Measurements from ENCODE around the gene LBX2.
A peak's percentile ranks its signal among the peaks of the same experiment; 100 is the strongest.

LBX2 gene

GRCh38 chr2:74529357-74530238 is 30.2 kb upstream of the LBX2 start, which contains the start of the genes AUP1 and HTRA2:
Gene AUP1 (minus strand): TSS chr2:74529706. CDS start chr2:74529629, 77 bp downstream.
Gene HTRA2 (plus strand): TSS chr2:74529933. CDS start chr2:74530007, 74 bp downstream.
- H3K4me3 Mint-ChIP-seq, result peak within 1 kb of the TSS; percentile 84 to 99
- H3K9me3 Mint-ChIP-seq, result peaks cover 0 to 7% of the 10 kb centered on the region in 2 donors
- DNase-seq, result peak; percentile 87 to 93
- peak within 1 kb of the TSS; percentile 92 to 99 for H3K27ac Mint-ChIP-seq
- peak; percentile 83 for ATAC-seq
- H3K4me1 Mint-ChIP-seq, result peaks cover 53% of the 10 kb centered on the region
- no peaks in the 10 kb centered on the region for H3K27me3 Mint-ChIP-seq

- no peaks in the 10 kb centered on the region for H3K27me3 Mint-ChIP-seq
- H3K4me1 Mint-ChIP-seq, result peaks cover 53% of the 10 kb centered on the region
- peak overlapping the region; percentile 92 to 99 for H3K27ac Mint-ChIP-seq
- ATAC-seq (peak; percentile 11), DNase-seq (peak in 1 of 2 donors; percentile 50)
- peaks cover 0 to 7% of the 10 kb centered on the region in 2 donors for H3K9me3 Mint-ChIP-seq
- H3K4me3 Mint-ChIP-seq, result peak overlapping the region; percentile 84 to 99
These were observed 29.4 kb upstream of the LBX2 start for GRCh38 chr2:74528600-74529356.

DNA sequence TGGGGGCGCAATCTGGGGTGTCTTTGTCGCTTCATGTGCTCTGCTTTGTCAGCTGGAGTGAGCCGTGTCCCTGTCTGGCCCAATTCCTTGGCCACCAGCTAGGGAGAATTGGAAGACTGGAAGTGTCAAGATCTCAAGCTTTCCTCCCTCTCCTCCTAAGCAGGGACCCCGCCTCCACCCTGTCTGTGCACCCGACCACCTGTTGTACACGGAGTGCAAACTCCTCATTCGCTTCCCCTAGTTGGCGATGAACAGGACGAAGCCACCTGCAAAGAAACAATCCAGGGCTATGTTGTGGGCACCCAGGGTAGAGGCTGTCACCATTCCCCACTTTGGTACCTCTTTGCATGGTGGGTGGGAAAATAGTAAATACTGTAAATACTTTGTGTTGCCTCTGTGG is 28.3 kb upstream of the LBX2 start:
- H3K4me1 Mint-ChIP-seq, result peaks cover 53% of the 10 kb centered on the region
- no peak for ATAC-seq
- no peaks in the 10 kb centered on the region for H3K27me3 Mint-ChIP-seq
- H3K4me3 Mint-ChIP-seq, result peak overlapping the region; percentile 84 to 99
- H3K9me3 Mint-ChIP-seq, result peaks cover 0 to 7% of the 10 kb centered on the region in 2 donors
- H3K27ac Mint-ChIP-seq, result no peak overlapping the region
- DNase-seq, result no peak

DNA sequence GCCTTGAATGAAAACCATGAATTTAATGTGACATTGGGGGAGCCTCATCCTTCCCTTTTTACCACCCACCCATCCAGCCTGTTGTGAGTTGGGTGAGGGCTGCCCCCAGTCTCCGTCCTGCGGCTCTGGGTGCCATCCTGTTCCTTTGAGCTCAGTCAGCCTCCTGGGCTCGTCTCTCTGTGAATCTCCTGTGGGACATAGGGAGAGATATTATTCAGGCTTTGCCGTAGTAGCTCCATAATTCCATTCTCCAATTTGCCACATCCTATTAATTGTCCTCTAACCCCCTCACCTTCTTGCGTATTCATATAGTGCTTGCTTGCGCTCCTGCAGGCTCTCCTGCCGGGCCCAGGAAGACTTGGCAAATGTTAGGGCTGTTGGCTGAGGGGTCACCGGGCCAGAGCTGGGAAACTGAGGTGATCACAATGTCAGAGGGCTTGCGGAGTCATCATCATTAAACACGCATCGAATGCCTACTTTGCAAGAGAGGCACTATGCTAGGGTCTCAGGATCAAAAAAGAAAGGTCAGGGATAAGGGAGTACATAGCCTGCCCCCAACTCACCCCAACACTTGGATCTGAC is 27.3 kb upstream of the LBX2 start:
- DNase-seq (no peak), ATAC-seq (no peak)
- Mint-ChIP-seq H3K4me3 (no peak overlapping the region), H3K4me1 (peaks cover 43% of the 10 kb centered on the region), H3K27me3 (no peaks in the 10 kb centered on the region), H3K27ac (peak overlapping the region in 1 of 2 donors; percentile 72), H3K9me3 (peaks cover 0 to 7% of the 10 kb centered on the region in 2 donors)

DNA sequence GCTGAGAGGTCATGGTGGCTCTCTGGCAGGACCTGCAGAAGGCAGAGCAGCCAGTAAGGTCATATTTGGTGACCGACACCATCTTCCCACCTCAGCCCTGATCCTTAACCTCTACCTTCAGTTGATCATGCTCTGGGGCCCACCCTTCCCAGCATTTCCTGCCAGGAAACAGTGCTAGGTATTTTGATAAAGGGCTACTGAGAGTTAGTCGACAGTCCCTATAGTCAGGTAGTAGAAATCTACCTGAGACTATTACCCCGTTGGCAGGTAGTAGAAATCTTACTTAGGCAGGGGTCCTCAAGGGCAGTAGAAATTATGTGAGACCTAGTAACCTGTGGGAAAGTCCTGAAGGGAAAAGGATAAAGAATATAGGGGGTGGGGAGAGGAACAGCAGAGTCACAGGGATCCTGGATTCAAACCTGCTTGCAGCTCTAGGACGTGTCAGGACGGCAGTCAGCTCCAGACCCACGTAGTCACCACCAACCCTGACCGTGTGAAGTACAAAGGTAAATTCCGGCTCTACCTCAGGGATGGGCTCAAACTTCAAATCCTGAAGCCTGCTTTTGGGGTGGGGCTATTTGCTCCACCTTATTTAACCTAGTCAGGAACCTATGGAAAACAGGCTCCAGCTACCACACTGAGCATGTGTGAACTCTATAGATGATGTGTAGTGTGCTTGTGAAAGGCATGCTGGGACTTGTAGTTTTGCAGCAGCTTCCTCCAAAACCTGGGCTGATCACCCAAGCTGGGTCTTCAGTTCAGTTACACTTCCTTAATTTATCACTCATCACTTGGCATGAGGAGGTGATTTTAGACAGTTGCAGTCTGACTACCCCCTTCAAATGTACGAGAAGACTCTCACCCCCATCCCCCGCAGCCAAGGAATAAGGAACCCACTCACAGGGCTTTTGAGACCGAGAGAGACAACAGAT is 26.6 kb upstream of the LBX2 start, which contains the start of gene DQX1:
DQX1 (minus strand) TSS at position 515 of the 932 bp plus-strand sequence; CDS start at position 13, 502 bp downstream.
- H3K27ac Mint-ChIP-seq, result peak within 1 kb of the TSS in 1 of 2 donors; percentile 72
- H3K4me1 Mint-ChIP-seq, result peaks cover 36% of the 10 kb centered on the region
- peaks cover 0 to 7% of the 10 kb centered on the region in 2 donors for H3K9me3 Mint-ChIP-seq
- DNase-seq (no peak), ATAC-seq (no peak)
- no peaks in the 10 kb centered on the region for H3K27me3 Mint-ChIP-seq
- no peak within 1 kb of the TSS for H3K4me3 Mint-ChIP-seq

DNA sequence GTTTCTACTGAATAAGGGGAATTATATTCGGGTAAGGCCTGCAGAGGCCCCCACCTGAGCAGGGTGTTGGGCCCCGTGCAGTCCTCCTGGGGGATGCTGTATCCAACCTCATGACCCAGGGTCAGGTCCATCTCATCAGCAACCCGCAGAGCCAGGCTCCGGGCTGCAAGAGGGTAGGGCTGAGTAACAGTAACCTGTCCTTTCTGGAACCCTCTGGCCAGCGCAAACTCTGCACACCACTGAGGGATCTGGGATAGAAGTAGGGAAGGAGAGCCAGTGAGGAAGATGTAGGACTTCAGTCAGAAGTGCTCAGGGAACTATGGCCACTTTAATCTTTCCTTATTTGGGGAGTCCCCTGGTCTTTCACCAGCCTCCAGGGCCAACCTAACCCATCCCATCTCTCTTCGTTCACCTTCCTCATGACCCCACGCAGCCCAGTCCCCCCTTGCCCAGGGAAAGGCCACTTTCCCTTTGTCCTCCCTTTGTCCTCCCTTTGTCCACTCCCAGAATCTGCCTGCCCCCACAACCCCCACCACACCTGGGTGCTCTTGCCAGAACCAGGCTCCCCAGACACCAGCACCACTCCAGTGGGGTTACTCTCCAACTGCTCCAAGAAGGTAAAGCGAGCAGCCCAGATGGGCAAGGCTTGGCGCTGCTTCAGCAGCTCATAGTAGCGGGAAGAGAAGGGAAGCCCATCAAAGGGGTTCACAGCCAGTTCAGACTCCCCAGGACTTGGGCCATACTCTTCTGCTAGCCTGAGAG is 25.7 kb upstream of the LBX2 start:
- H3K27me3 Mint-ChIP-seq, result peaks cover 5% of the 10 kb centered on the region

DNA sequence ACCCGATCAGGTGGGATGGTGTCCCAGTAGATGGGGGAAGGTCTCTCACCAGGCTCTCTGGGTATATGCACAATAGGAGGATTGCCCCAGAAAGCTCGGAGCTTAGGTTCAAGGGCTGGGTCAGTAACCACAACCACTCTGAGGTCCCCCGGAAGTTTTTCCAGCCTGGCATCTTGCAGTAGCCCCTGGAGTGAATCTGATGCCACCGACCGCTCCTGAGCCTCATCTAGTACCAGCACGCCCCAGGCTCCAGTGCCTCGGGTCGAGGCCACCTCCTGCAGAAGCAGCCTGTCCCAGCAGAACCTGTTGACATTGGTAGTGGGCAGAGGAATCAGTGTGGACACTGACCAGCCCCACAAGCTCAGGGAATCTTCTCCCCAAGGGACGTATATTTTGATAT is 24.6 kb upstream of the LBX2 start:
- ATAC-seq (no peak), DNase-seq (no peak)
- H3K9me3 Mint-ChIP-seq, result peaks cover 0 to 7% of the 10 kb centered on the region in 2 donors
- H3K27ac Mint-ChIP-seq, result no peak overlapping the region
- H3K27me3 Mint-ChIP-seq, result peaks cover 16% of the 10 kb centered on the region
- H3K4me3 Mint-ChIP-seq, result no peak overlapping the region
- peaks cover 30% of the 10 kb centered on the region for H3K4me1 Mint-ChIP-seq

More for the DNA sequence above, 25.7 kb upstream of the LBX2 start:
- Mint-ChIP-seq H3K27ac (no peak overlapping the region), H3K4me3 (no peak overlapping the region), H3K9me3 (peaks cover 0 to 7% of the 10 kb centered on the region in 2 donors), H3K4me1 (peaks cover 31% of the 10 kb centered on the region)
- ATAC-seq (no peak), DNase-seq (no peak)

GRCh38 chr2:74522516-74522915 is 23.1 kb upstream of the LBX2 start:
- Mint-ChIP-seq H3K4me1 (peaks cover 15% of the 10 kb centered on the region), H3K27me3 (peaks cover 31% of the 10 kb centered on the region), H3K4me3 (no peak overlapping the region), H3K27ac (no peak overlapping the region), H3K9me3 (peaks cover 0 to 7% of the 10 kb centered on the region in 2 donors)
- no peak for DNase-seq
- no peak for ATAC-seq

- Mint-ChIP-seq H3K4me3 (peak overlapping the region; percentile 81 to 87), H3K27ac (no peak overlapping the region)
These were observed 17.2 kb upstream of the LBX2 start for GRCh38 chr2:74516650-74517049.

GRCh38 chr2:74515981-74516633 is 16.7 kb upstream of the LBX2 start:
- DNase-seq, result peak; percentile 77 to 84
- peak overlapping the region; percentile 81 to 87 for H3K4me3 Mint-ChIP-seq
- H3K27ac Mint-ChIP-seq, result peak overlapping the region in 1 of 2 donors; percentile 79
- peaks cover 90% of the 10 kb centered on the region for H3K27me3 Mint-ChIP-seq
- H3K4me1 Mint-ChIP-seq, result peaks cover 20% of the 10 kb centered on the region
- ATAC-seq, result peak; percentile 81
- no peaks in the 10 kb centered on the region for H3K9me3 Mint-ChIP-seq

More at GRCh38 chr2:74516650-74517049, 17.2 kb upstream of the LBX2 start:
- no peak for DNase-seq
- Mint-ChIP-seq H3K4me1 (peaks cover 19% of the 10 kb centered on the region), H3K9me3 (no peaks in the 10 kb centered on the region), H3K27me3 (peaks cover 85% of the 10 kb centered on the region)
- no peak for ATAC-seq

- Mint-ChIP-seq H3K27ac (no peak overlapping the region), H3K4me3 (peak overlapping the region; percentile 81 to 85), H3K9me3 (no peaks in the 10 kb centered on the region), H3K27me3 (peaks cover 95% of the 10 kb centered on the region), H3K4me1 (peaks cover 26% of the 10 kb centered on the region)
- ATAC-seq, result peak; percentile 21
- DNase-seq, result no peak
These were observed 16.0 kb upstream of the LBX2 start for GRCh38 chr2:74515271-74515980.

DNA sequence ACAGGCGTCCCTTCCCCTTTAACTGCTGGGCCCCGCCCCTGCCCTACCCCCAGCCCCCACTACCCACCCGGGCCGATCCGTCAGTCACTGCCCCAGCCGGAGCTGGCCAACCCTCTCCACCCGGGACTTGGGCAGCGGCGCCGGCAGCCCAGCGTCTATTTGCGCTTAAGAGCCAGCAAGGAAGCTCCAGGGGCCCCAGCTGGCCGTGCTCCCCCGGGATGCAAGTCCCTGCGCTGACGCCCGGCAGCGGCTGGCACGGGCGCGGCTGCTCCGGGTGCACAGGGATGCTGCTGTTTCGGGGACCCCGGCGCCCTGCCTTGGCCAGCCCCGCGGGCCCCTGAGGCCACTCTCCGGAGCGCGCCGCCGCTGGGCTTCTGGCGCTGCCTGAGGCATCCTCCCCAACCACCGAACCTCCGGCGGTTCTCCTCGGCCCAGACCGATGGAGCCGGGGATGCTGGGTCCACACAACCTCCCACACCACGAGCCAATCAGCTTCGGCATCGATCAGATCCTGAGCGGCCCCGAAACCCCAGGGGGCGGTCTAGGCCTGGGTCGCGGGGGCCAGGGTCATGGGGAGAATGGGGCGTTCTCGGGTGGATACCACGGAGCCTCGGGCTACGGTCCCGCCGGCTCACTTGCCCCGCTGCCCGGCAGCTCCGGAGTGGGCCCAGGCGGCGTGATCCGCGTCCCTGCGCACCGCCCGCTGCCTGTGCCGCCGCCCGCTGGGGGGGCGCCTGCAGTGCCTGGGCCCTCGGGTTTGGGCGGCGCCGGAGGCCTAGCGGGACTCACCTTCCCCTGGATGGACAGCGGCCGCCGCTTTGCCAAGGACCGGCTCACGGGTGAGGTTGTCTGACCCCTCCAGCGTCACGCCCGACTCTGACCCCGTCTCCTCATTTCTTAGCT is 15.2 kb upstream of the LBX2 start, which contains the start of gene TLX2:
TLX2 (plus strand) TSS at position 83 of the 903 bp plus-strand sequence; CDS start at position 440, 357 bp downstream.
- H3K27me3 Mint-ChIP-seq, result peaks cover 95% of the 10 kb centered on the region
- ATAC-seq (peak; percentile 26), DNase-seq (no peak)
- no peaks in the 10 kb centered on the region for H3K9me3 Mint-ChIP-seq
- no peak within 1 kb of the TSS for H3K27ac Mint-ChIP-seq
- peaks cover 28% of the 10 kb centered on the region for H3K4me1 Mint-ChIP-seq
- peak within 1 kb of the TSS; percentile 81 to 85 for H3K4me3 Mint-ChIP-seq
